Activated CD8-positive, alpha-beta T cell treated with anti-CD3 and anti-CD28 coated beads for 36 hours (primary cell): ENCODE results near the gene WNT9B. TPM values are rescaled to one million over a fixed set of nuclear protein-coding genes. Genes with fewer than 3 reads are reported as not detected.

Source experiments
- ATAC-seq: fragments of 200-7000 bp; cut with Tn5 transposase; one replicate; pipeline ENCODE4 v1.10.0; 2021; ENCODE audit warnings: mild to moderate bottlenecking, moderate library complexity
- CTCF ChIA-PET: fragments of 350-600 bp; sonication (Branson Sonifier 250); formaldehyde crosslinking; loops from one replicate; lab custom pipeline; 2021; ENCODE audit warnings: antibody characterized with exemption; lab: Charles Lee
- POLR2A ChIA-PET: fragments of 350-600 bp; sonication (Branson Sonifier 250); formaldehyde crosslinking; loops from one replicate; lab custom pipeline; 2021; ENCODE audit warnings: antibody characterized with exemption; lab: Charles Lee
- DNase-seq: peaks from one replicate; pipeline ENCODE4 v3.0.0-alpha.2; 2020
- H3K27ac Mint-ChIP-seq: one replicate; pipeline ENCODE4 v1.8.0; 2021; ENCODE audit warnings: mild to moderate bottlenecking, mixed read lengths
- H3K27me3 Mint-ChIP-seq: one replicate; pipeline ENCODE4 v1.8.0; 2021; ENCODE audit warnings: mixed read lengths
- H3K36me3 Mint-ChIP-seq: one replicate; pipeline ENCODE4 v1.8.0; 2021; ENCODE audit warnings: low read depth, mixed read lengths
- H3K4me1 Mint-ChIP-seq: one replicate; pipeline ENCODE4 v1.8.0; 2021; ENCODE audit warnings: low read depth, mixed read lengths
- H3K4me3 Mint-ChIP-seq: one replicate; pipeline ENCODE4 v1.8.0; 2021; ENCODE audit warnings: mild to moderate bottlenecking, moderate library complexity, mixed read lengths
- H3K9me3 Mint-ChIP-seq: one replicate; pipeline ENCODE4 v1.8.0; 2021; ENCODE audit warnings: mixed read lengths
- CTCF ChIP-seq: fragments of 200-600 bp; IDR thresholded peaks from one replicate; pipeline ENCODE4 v1.8.0; 2022; ENCODE audit warnings: antibody characterized with exemption, mild to moderate bottlenecking
- intact Hi-C: fragments of 100-400 bp; cut with micrococcal nuclease; formaldehyde crosslinking; loops from one replicate; pipeline ENCODE4 v1.10.0; 2022
- total RNA-seq, 2 experiments: library from RNA; stranded (reverse); gene quantifications; one replicate each; pipeline ENCODE4 v1.2.3, GENCODE V29; 2021

WNT9B gene
- total RNA-seq, 2 experiments from 2014 or later, result not detected

- ATAC-seq (no peak), DNase-seq (no peak)
- no peaks in the 10 kb centered on the region for H3K9me3 Mint-ChIP-seq
- H3K36me3 Mint-ChIP-seq, result no peaks in the 10 kb centered on the region
- H3K4me3 Mint-ChIP-seq, result no peak overlapping the region
- peaks cover 14% of the 10 kb centered on the region for H3K27me3 Mint-ChIP-seq
- ChIA-PET CTCF (interaction anchor here (1.4 to 4.3 kb wide), 3 partner anchors 9 to 10 kb away, joined by 4 to 23 read pairs (median 5); no protein-coding TSS in a partner anchor), POLR2A (no interaction called here)
- H3K4me1 Mint-ChIP-seq, result peaks cover 2% of the 10 kb centered on the region
- H3K27ac Mint-ChIP-seq, result no peak overlapping the region
- no peak for TF ChIP-seq CTCF
- intact Hi-C loops, result no loop called here
These were observed 19.0 kb upstream of the WNT9B start for GRCh38 chr17:46832331-46832821.

GRCh38 chr17:46832945-46833839 is 18.2 kb upstream of the WNT9B start:
- H3K36me3 Mint-ChIP-seq, result no peaks in the 10 kb centered on the region
- ATAC-seq, result no peak
- intact Hi-C loops, result no loop called here

GRCh38 chr17:46833840-46834208 is 17.6 kb upstream of the WNT9B start:
- peaks cover 2% of the 10 kb centered on the region for H3K4me1 Mint-ChIP-seq
- intact Hi-C loops, result no loop called here
- DNase-seq (no peak), ATAC-seq (no peak)
- no peaks in the 10 kb centered on the region for H3K9me3 Mint-ChIP-seq
- H3K36me3 Mint-ChIP-seq, result no peaks in the 10 kb centered on the region
- CTCF ChIA-PET, result interaction anchor here (1.4 to 4.3 kb wide), 3 partner anchors 8 to 12 kb away, joined by 4 to 23 read pairs (median 5); no protein-coding TSS in a partner anchor
- no peak for TF ChIP-seq CTCF
- POLR2A ChIA-PET, result no interaction called here
- H3K27me3 Mint-ChIP-seq, result peaks cover 18% of the 10 kb centered on the region
- H3K27ac Mint-ChIP-seq, result no peak overlapping the region
- H3K4me3 Mint-ChIP-seq, result no peak overlapping the region

More at GRCh38 chr17:46832945-46833839, 18.2 kb upstream of the WNT9B start:
- peaks cover 2% of the 10 kb centered on the region for H3K4me1 Mint-ChIP-seq
- no peak for DNase-seq
- H3K9me3 Mint-ChIP-seq, result no peaks in the 10 kb centered on the region
- H3K4me3 Mint-ChIP-seq, result no peak overlapping the region
- POLR2A ChIA-PET, result no interaction called here
- H3K27me3 Mint-ChIP-seq, result peaks cover 16% of the 10 kb centered on the region
- no peak for TF ChIP-seq CTCF
- no peak overlapping the region for H3K27ac Mint-ChIP-seq
- CTCF ChIA-PET, result interaction anchor here (1.4 to 4.3 kb wide), 3 partner anchors 8 to 11 kb away, joined by 4 to 23 read pairs (median 5); no protein-coding TSS in a partner anchor

- peaks cover 2% of the 10 kb centered on the region for H3K4me1 Mint-ChIP-seq
- H3K9me3 Mint-ChIP-seq, result no peaks in the 10 kb centered on the region
- intact Hi-C loops, result no loop called here
- TF ChIP-seq CTCF, result no peak
- no peak for DNase-seq
- peaks cover 20% of the 10 kb centered on the region for H3K27me3 Mint-ChIP-seq
- ChIA-PET POLR2A (no interaction called here), CTCF (interaction anchor here (0.7 to 4.3 kb wide), 12 partner anchors 8 to 114 kb away, joined by 3 to 23 read pairs (median 4); no protein-coding TSS in a partner anchor)
- ATAC-seq, result no peak
- H3K27ac Mint-ChIP-seq, result no peak overlapping the region
- H3K4me3 Mint-ChIP-seq, result no peak overlapping the region
- no peaks in the 10 kb centered on the region for H3K36me3 Mint-ChIP-seq
These were observed 16.5 kb upstream of the WNT9B start for GRCh38 chr17:46834846-46835245.

- Mint-ChIP-seq H3K9me3 (no peaks in the 10 kb centered on the region), H3K36me3 (no peaks in the 10 kb centered on the region), H3K27ac (no peak overlapping the region), H3K27me3 (peaks cover 22% of the 10 kb centered on the region), H3K4me3 (no peak overlapping the region), H3K4me1 (peaks cover 2% of the 10 kb centered on the region)
- ChIA-PET POLR2A (no interaction called here), CTCF (interaction anchor here (1.2 to 4.3 kb wide), 13 partner anchors 10 to 106 kb away, joined by 3 to 23 read pairs (median 5); no protein-coding TSS in a partner anchor)
- intact Hi-C loops, result no loop called here
- TF ChIP-seq CTCF, result no peak
- ATAC-seq (no peak), DNase-seq (no peak)
These were observed 14.9 kb upstream of the WNT9B start for GRCh38 chr17:46836500-46836899.
